Measurements from ENCODE around the gene TALDO1.

Gene TALDO1

DNA sequence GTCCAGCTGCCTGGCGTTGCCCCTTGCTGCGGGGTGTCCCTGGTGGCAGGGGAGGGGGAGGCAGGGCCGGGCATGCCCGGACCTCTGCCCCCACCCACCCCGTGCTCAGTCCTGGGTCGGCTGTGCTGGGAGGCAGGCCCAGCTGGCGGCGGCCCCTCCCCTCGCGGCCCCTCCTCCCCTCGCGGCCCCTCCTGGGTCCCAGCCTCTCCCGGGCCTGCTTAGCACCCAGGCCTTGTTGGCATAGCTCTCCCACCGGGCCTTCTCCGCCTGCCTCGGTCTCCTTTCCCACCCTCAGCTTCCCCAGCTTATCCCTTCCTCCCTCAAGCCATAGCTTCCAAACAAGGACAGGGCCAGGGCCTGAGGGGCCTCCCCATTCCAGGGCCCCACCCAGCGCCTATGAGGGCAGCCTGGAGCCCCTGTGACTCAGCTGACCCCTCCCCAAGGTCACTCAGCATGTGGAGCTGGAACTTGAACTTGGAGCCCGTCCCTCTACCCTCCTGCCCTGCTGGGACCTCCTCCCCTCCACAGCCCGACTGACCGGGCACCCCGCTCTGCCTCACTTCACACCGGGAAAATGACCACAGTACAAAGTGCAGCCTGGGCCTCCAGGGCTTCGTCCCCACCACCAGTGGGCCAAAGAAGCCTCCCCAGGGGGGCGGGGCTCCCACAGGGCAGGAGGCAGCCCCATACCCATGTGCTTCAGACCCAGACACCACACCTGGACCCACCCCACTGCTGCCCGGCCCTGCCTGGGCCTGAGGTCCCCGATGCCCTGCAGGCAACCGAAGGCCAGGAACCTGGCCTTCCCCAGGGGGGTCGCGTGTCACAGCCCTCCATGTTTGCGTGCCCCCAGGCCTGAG is 40.1 kb upstream of the TALDO1 start:
- Histone ChIP-seq H3K27ac (ENCODE audit: low read depth, low read length) (no peak overlapping the region), H3F3A (ENCODE audit: control insufficient read depth, insufficient read depth) (0 out of 2 replicates have a peak, but pooled peaks cover 3% of the 10 kb centered on the region), H3K9me3 (ENCODE audit: control insufficient read depth, insufficient read depth, low read length) (no peaks in the 10 kb centered on the region), H3K4me2 (ENCODE audit: low read length) (no peak overlapping the region), H3K9me2 (replicated peaks; ENCODE audit: control insufficient read depth, low read length) (no peaks in the 10 kb centered on the region), H3K79me2 (ENCODE audit: control insufficient read depth, low read length) (no peaks in the 10 kb centered on the region), H3K4me1 (ENCODE audit: control insufficient read depth, low read length) (0 out of 2 replicates have a peak, but pooled peaks cover 4% of the 10 kb centered on the region), H3K4me3 (ENCODE audit: low read length) (no peak overlapping the region), H3K36me3 (ENCODE audit: control insufficient read depth, low read length) (peaks cover 2% of the 10 kb centered on the region; the same call in 1 of the 2 replicates), H3K27me3 (ENCODE audit: control insufficient read depth, low read length) (peaks cover 41% of the 10 kb centered on the region), H4K20me1 (ENCODE audit: control insufficient read depth, insufficient read depth, low read depth, low read length) (peaks cover 3% of the 10 kb centered on the region; the same call in 1 of the 2 replicates)
- TF ChIP-seq CTCF (IDR thresholded peaks at IDR 0.05; ENCODE audit: low read depth, low read length, poor library complexity, severe bottlenecking), result no peak
- no peak for TF ChIP-seq EZH2phosphoT487 (IDR thresholded peaks at IDR 0.05; ENCODE audit: borderline replicate concordance, low read length)

DNA sequence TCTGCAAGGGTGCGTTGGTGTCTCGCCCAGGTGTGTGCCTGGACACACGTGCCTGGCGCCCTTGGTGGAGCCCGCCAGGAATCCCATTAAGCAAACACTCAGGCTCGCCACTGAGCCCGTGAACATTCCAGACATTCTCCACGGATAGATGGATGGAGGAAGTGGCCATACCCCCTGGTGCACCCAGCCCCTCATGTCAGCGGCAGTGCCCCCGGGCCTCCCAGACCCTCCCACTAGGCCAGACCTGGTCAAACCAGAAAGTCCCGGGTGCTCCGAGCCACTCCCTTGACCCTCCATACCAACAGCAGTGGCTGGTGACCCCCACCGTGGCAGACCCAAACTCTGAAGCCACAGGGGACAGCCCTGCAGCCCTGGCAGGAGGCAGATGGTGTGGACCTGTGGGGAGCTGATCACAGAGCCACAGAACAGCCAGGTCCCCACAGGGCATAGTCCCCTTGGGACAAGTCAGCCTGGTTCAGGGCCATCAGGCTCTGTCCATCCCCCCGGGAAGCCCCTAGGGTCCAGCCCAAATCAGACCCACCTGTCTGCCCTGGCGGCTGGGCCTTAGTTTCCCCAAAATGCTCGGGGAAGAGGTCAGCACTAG is 39.3 kb upstream of the TALDO1 start:
- H3F3A ChIP-seq (ENCODE audit: control insufficient read depth, insufficient read depth), result 0 out of 2 replicates have a peak, but pooled peaks cover 3% of the 10 kb centered on the region
- peaks cover 3% of the 10 kb centered on the region; the same call in 1 of the 2 replicates for H4K20me1 ChIP-seq (ENCODE audit: control insufficient read depth, insufficient read depth, low read depth, low read length)
- H3K4me3 ChIP-seq (ENCODE audit: low read length), result no peak overlapping the region
- no peak overlapping the region for H3K4me2 ChIP-seq (ENCODE audit: low read length)
- H3K9me2 ChIP-seq (replicated peaks; ENCODE audit: control insufficient read depth, low read length), result no peaks in the 10 kb centered on the region
- H3K9me3 ChIP-seq (ENCODE audit: control insufficient read depth, insufficient read depth, low read length), result no peaks in the 10 kb centered on the region
- no peak overlapping the region for H3K27ac ChIP-seq (ENCODE audit: low read depth, low read length)
- H3K27me3 ChIP-seq (ENCODE audit: control insufficient read depth, low read length), result peaks cover 48% of the 10 kb centered on the region
- 0 out of 2 replicates have a peak, but pooled peaks cover 4% of the 10 kb centered on the region for H3K4me1 ChIP-seq (ENCODE audit: control insufficient read depth, low read length)
- no peak for TF ChIP-seq EZH2phosphoT487 (IDR thresholded peaks at IDR 0.05; ENCODE audit: borderline replicate concordance, low read length)
- no peak for TF ChIP-seq CTCF (IDR thresholded peaks at IDR 0.05; ENCODE audit: low read depth, low read length, poor library complexity, severe bottlenecking)
- H3K36me3 ChIP-seq (ENCODE audit: control insufficient read depth, low read length), result no peaks in the 10 kb centered on the region
- no peaks in the 10 kb centered on the region for H3K79me2 ChIP-seq (ENCODE audit: control insufficient read depth, low read length)

GRCh38 chr11:708511-708910 is 38.8 kb upstream of the TALDO1 start:
- no peaks in the 10 kb centered on the region for H3K36me3 ChIP-seq (ENCODE audit: control insufficient read depth, low read length)
- TF ChIP-seq CTCF (IDR thresholded peaks at IDR 0.05; ENCODE audit: low read depth, low read length, poor library complexity, severe bottlenecking) (no peak), EZH2phosphoT487 (IDR thresholded peaks at IDR 0.05; ENCODE audit: borderline replicate concordance, low read length) (no peak)
- no peaks in the 10 kb centered on the region for H3K79me2 ChIP-seq (ENCODE audit: control insufficient read depth, low read length)
- no peak overlapping the region for H3K4me3 ChIP-seq (ENCODE audit: low read length)
- H3K4me2 ChIP-seq (ENCODE audit: low read length), result no peak overlapping the region
- H3K9me2 ChIP-seq (replicated peaks; ENCODE audit: control insufficient read depth, low read length), result no peaks in the 10 kb centered on the region
- peaks cover 48% of the 10 kb centered on the region for H3K27me3 ChIP-seq (ENCODE audit: control insufficient read depth, low read length)
- 0 out of 2 replicates have a peak, but pooled peaks cover 3% of the 10 kb centered on the region for H3F3A ChIP-seq (ENCODE audit: control insufficient read depth, insufficient read depth)
- no peak overlapping the region for H3K27ac ChIP-seq (ENCODE audit: low read depth, low read length)
- H3K4me1 ChIP-seq (ENCODE audit: control insufficient read depth, low read length), result 0 out of 2 replicates have a peak, but pooled peaks cover 4% of the 10 kb centered on the region
- no peaks in the 10 kb centered on the region for H3K9me3 ChIP-seq (ENCODE audit: control insufficient read depth, insufficient read depth, low read length)
- peaks cover 3% of the 10 kb centered on the region; the same call in 1 of the 2 replicates for H4K20me1 ChIP-seq (ENCODE audit: control insufficient read depth, insufficient read depth, low read depth, low read length)

All from DOHH2 (cell line).